Neural cell (in vitro differentiated cells): ENCODE measurements around the gene TTC39C. TPM values are rescaled to one million over a fixed set of nuclear protein-coding genes. Genes with fewer than 3 reads are reported as not detected.

Experiments
- H2AFZ ChIP-seq: fragments of 200-600, 300-800 bp; sonication (generic), shearing (Covaris generic); 2 replicates; pipeline ENCODE4 v1.6.0; 2014; ENCODE audit warnings: low read depth, mild to moderate bottlenecking, antibody characterized with exemption, low read length, moderate library complexity
- H3F3A ChIP-seq: fragments of 200-600 bp; shearing (Covaris generic); 2 replicates; pipeline ENCODE4 v1.6.1; 2016; ENCODE audit warnings: mild to moderate bottlenecking, moderate library complexity, mixed read lengths, antibody characterized with exemption, low read length; ENCODE audit not compliant: insufficient read depth, poor library complexity, severe bottlenecking
- H3K27ac ChIP-seq: fragments of 200-600, 300-800 bp; sonication (generic), shearing (Covaris generic); 2 replicates; pipeline ENCODE4 v1.5.1; 2014; ENCODE audit warnings: mild to moderate bottlenecking, low read length, moderate library complexity
- H3K27me3 ChIP-seq: fragments of 300-800, 200-600 bp; sonication (generic), shearing (Covaris generic); 2 replicates; pipeline ENCODE4 v1.6.0; 2014; ENCODE audit warnings: mild to moderate bottlenecking, low read depth, low read length, moderate library complexity; ENCODE audit not compliant: insufficient read depth
- H3K36me3 ChIP-seq: fragments of 300-800, 200-600 bp; sonication (generic), shearing (Covaris generic); 2 replicates; pipeline ENCODE4 v1.5.1; 2014; ENCODE audit warnings: mild to moderate bottlenecking, antibody characterized with exemption, low read length, moderate library complexity; ENCODE audit not compliant: insufficient read depth
- H3K4me2 ChIP-seq: fragments of 300-800, 200-600 bp; sonication (generic), shearing (Covaris generic); 2 replicates; pipeline ENCODE4 v1.6.0; 2014; ENCODE audit warnings: mild to moderate bottlenecking, low read length
- H3K4me3 ChIP-seq: fragments of 300-800, 200-600 bp; sonication (generic), shearing (Covaris generic); 2 replicates; pipeline ENCODE4 v1.5.1; 2014; ENCODE audit warnings: mild to moderate bottlenecking, low read length, moderate library complexity
- H3K79me2 ChIP-seq: fragments of 200-600 bp; shearing (Covaris generic); replicated peaks from 2 replicates; pipeline ENCODE4 v1.6.0; 2014; ENCODE audit warnings: mild to moderate bottlenecking, low read length, moderate library complexity; ENCODE audit not compliant: insufficient read depth
- H3K9ac ChIP-seq: fragments of 300-800, 200-600 bp; sonication (generic), shearing (Covaris generic); 2 replicates; pipeline ENCODE4 v1.6.1; 2016; ENCODE audit warnings: mild to moderate bottlenecking, low read length, mixed read lengths
- H3K9me2 ChIP-seq: fragments of 200-600 bp; shearing (Covaris generic); 2 replicates; pipeline ENCODE4 v1.6.1; 2016; ENCODE audit warnings: mild to moderate bottlenecking, low read length, mixed read lengths; ENCODE audit not compliant: insufficient read depth
- H3K9me3 ChIP-seq: fragments of 200-600, 300-800 bp; sonication (generic), shearing (Covaris generic); 2 replicates; pipeline ENCODE4 v1.6.1; 2016; ENCODE audit warnings: mild to moderate bottlenecking, mixed run types, low read length, moderate library complexity, mixed read lengths
- H4K20me1 ChIP-seq: fragments of 200-600 bp; shearing (Covaris generic); 2 replicates; pipeline ENCODE4 v1.6.1; 2016; ENCODE audit warnings: mild to moderate bottlenecking, mixed run types; ENCODE audit not compliant: insufficient read depth
- EP300 ChIP-seq: fragments of 450-650 bp; conservative IDR thresholded peaks from 2 replicates; pipeline ENCODE4 v1.6.1; 2014; ENCODE audit warnings: antibody characterized with exemption, mild to moderate bottlenecking, moderate library complexity; ENCODE audit not compliant: poor library complexity, severe bottlenecking
- EZH2 ChIP-seq: fragments of 200-600, 300-800 bp; shearing (Covaris generic), sonication (generic); IDR thresholded peaks from 2 replicates; pipeline ENCODE4 v1.6.1; 2014; ENCODE audit warnings: antibody characterized with exemption, low read length, borderline replicate concordance, mild to moderate bottlenecking; ENCODE audit not compliant: insufficient read depth, poor library complexity, severe bottlenecking
- MXI1 ChIP-seq: fragments of 450-650 bp; conservative IDR thresholded peaks from 2 replicates; pipeline ENCODE4 v1.6.1; 2014; ENCODE audit warnings: antibody characterized with exemption, mild to moderate bottlenecking; ENCODE audit not compliant: poor library complexity, severe bottlenecking
- POLR2AphosphoS5 ChIP-seq: IDR thresholded peaks from 2 replicates; pipeline ENCODE4 v1.6.1; 2012
- RAD21 ChIP-seq: fragments of 450-650 bp; conservative IDR thresholded peaks from 2 replicates; pipeline ENCODE4 v1.6.1; 2014; ENCODE audit warnings: antibody characterized with exemption, mild to moderate bottlenecking, moderate library complexity
- SMC3 ChIP-seq: fragments of 450-650 bp; conservative IDR thresholded peaks from 2 replicates; pipeline ENCODE4 v1.6.1; 2014; ENCODE audit warnings: antibody characterized with exemption, mild to moderate bottlenecking, moderate library complexity; ENCODE audit not compliant: poor library complexity
- TAF1 ChIP-seq: IDR thresholded peaks from 2 replicates; pipeline ENCODE4 v1.6.1; 2012; ENCODE audit warnings: low read depth
- polyA plus RNA-seq: library from polyadenylated mRNA; depleted of rRNA; stranded (reverse); fragments of >200 nt; gene quantifications from 2 replicates; pipeline ENCODE4 v1.2.3, GENCODE V29; 2014
- TF ChIP-seq, protein P1 (sequence below): IDR thresholded peaks from 2 replicates; pipeline ENCODE4 v1.6.1; 2012; ENCODE audit warnings: borderline replicate concordance
- TF ChIP-seq, protein P2 (sequence below): fragments of 450-650 bp; IDR thresholded peaks from 2 replicates; pipeline ENCODE4 v1.5.1; 2014; ENCODE audit warnings: antibody characterized with exemption, mild to moderate bottlenecking, moderate library complexity; ENCODE audit not compliant: poor library complexity, severe bottlenecking

The TTC39C gene
- polyA plus RNA-seq, 1 donor from 2014 or later, result 19.9 TPM

DNA sequence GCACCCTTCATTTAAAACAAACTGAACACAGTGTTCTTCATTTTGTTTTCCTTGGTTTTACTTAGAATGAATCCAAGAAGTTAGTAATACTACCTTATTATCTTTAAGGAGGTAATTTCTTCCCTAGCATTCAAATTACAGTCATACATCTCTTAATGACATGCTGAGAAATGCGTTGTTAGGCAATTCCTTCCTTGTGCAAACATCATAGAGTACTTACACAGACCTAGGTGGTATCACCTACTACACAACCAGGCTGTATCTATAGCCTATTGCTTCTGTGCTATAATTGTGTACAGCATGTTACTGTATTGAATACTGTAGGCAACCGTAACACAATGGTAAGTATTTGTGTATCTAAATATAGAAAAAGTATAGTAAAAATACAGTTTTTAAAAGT lies 115.9 kb downstream of the TTC39C start:
- TF ChIP-seq SMC3 (no peak), EZH2 (no peak), TAF1 (no peak), RAD21 (no peak)
- TF ChIP-seq, protein P1, sequence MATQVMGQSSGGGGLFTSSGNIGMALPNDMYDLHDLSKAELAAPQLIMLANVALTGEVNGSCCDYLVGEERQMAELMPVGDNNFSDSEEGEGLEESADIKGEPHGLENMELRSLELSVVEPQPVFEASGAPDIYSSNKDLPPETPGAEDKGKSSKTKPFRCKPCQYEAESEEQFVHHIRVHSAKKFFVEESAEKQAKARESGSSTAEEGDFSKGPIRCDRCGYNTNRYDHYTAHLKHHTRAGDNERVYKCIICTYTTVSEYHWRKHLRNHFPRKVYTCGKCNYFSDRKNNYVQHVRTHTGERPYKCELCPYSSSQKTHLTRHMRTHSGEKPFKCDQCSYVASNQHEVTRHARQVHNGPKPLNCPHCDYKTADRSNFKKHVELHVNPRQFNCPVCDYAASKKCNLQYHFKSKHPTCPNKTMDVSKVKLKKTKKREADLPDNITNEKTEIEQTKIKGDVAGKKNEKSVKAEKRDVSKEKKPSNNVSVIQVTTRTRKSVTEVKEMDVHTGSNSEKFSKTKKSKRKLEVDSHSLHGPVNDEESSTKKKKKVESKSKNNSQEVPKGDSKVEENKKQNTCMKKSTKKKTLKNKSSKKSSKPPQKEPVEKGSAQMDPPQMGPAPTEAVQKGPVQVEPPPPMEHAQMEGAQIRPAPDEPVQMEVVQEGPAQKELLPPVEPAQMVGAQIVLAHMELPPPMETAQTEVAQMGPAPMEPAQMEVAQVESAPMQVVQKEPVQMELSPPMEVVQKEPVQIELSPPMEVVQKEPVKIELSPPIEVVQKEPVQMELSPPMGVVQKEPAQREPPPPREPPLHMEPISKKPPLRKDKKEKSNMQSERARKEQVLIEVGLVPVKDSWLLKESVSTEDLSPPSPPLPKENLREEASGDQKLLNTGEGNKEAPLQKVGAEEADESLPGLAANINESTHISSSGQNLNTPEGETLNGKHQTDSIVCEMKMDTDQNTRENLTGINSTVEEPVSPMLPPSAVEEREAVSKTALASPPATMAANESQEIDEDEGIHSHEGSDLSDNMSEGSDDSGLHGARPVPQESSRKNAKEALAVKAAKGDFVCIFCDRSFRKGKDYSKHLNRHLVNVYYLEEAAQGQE, result no peak
- TF ChIP-seq, protein P2, sequence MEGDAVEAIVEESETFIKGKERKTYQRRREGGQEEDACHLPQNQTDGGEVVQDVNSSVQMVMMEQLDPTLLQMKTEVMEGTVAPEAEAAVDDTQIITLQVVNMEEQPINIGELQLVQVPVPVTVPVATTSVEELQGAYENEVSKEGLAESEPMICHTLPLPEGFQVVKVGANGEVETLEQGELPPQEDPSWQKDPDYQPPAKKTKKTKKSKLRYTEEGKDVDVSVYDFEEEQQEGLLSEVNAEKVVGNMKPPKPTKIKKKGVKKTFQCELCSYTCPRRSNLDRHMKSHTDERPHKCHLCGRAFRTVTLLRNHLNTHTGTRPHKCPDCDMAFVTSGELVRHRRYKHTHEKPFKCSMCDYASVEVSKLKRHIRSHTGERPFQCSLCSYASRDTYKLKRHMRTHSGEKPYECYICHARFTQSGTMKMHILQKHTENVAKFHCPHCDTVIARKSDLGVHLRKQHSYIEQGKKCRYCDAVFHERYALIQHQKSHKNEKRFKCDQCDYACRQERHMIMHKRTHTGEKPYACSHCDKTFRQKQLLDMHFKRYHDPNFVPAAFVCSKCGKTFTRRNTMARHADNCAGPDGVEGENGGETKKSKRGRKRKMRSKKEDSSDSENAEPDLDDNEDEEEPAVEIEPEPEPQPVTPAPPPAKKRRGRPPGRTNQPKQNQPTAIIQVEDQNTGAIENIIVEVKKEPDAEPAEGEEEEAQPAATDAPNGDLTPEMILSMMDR, result no peak
- Histone ChIP-seq H4K20me1 (no peaks in the 10 kb centered on the region), H2AFZ (no peak overlapping the region), H3K4me2 (no peak overlapping the region), H3F3A (no peaks in the 10 kb centered on the region), H3K9me2 (no peaks in the 10 kb centered on the region), H3K27me3 (no peaks in the 10 kb centered on the region), H3K9me3 (no peaks in the 10 kb centered on the region), H3K79me2 (no peaks in the 10 kb centered on the region), H3K9ac (no peak overlapping the region), H3K27ac (peak overlapping the region; percentile 57), H3K4me3 (no peak overlapping the region), H3K36me3 (peaks cover 21% of the 10 kb centered on the region)

DNA sequence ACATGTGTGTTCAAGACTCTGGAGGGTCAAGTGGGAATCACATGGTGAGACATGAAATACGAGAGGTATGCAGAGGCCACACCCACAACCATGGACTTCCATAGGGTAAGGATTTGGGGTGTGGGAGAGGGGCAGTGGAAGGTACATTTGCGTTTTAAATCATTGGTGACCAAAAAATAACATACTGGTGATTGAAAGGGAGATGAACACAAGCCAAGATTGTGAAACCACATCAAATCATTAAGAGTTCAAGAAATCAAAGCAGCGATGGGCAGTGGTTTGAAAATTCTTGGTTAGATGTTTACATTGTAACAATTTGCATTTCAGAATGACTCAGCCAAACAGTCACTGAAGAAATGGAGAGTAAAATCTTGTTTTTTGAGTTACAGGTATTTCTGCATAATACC lies 122.4 kb downstream of the TTC39C start:
- TF ChIP-seq EZH2 (no peak), TAF1 (no peak), MXI1 (no peak), RAD21 (no peak), SMC3 (no peak), POLR2AphosphoS5 (no peak), EP300 (no peak)
- TF ChIP-seq, protein P2, result no peak
- TF ChIP-seq, protein P1, result no peak
- peaks cover 3% of the 10 kb centered on the region for H3K27me3 ChIP-seq
- H3K4me2 ChIP-seq, result no peak overlapping the region
- no peak overlapping the region for H3K9ac ChIP-seq
- H2AFZ ChIP-seq, result no peak overlapping the region
- no peaks in the 10 kb centered on the region for H4K20me1 ChIP-seq
- H3K4me3 ChIP-seq, result no peak overlapping the region
- no peaks in the 10 kb centered on the region for H3K9me2 ChIP-seq
- no peaks in the 10 kb centered on the region for H3F3A ChIP-seq
- H3K79me2 ChIP-seq, result no peaks in the 10 kb centered on the region
- H3K36me3 ChIP-seq, result peaks cover 11% of the 10 kb centered on the region
- H3K27ac ChIP-seq, result no peak overlapping the region
- no peaks in the 10 kb centered on the region for H3K9me3 ChIP-seq
